ENCODE measurements around the gene L1CAM.

Gene L1CAM

GRCh38 chrX:153924149-153924861 is 38.3 kb upstream of the L1CAM start:
- DNase-seq = no peak

GRCh38 chrX:153922932-153923857 is 37.2 kb upstream of the L1CAM start:
- peak; percentile 10 for DNase-seq

GRCh38 chrX:153921511-153922446 is 35.8 kb upstream of the L1CAM start:
- no peak for DNase-seq

GRCh38 chrX:153921070-153921469 is 35.1 kb upstream of the L1CAM start:
- no peak for DNase-seq

- no peak for DNase-seq
These were observed 34.6 kb upstream of the L1CAM start for GRCh38 chrX:153920546-153920945.

- DNase-seq = no peak
These were observed 33.3 kb upstream of the L1CAM start for GRCh38 chrX:153919281-153919680.

- DNase-seq = no peak
These were observed 31.9 kb upstream of the L1CAM start for GRCh38 chrX:153917869-153918268.

- no peak for DNase-seq
These were observed 27.7 kb upstream of the L1CAM start for GRCh38 chrX:153913701-153914100.

- no peak for DNase-seq
These were observed 27.2 kb upstream of the L1CAM start for GRCh38 chrX:153913211-153913610.

- no peak for DNase-seq
These were observed 25.8 kb upstream of the L1CAM start for GRCh38 chrX:153911798-153912197.

- no peak for DNase-seq
These were observed 24.5 kb upstream of the L1CAM start for GRCh38 chrX:153910446-153910845.

- no peak for DNase-seq
These were observed 24.0 kb upstream of the L1CAM start for GRCh38 chrX:153909980-153910360.

GRCh38 chrX:153909024-153909979 is 23.3 kb upstream of the L1CAM start:
- no peak for DNase-seq

- DNase-seq = no peak
These were observed 22.4 kb upstream of the L1CAM start for GRCh38 chrX:153908219-153908860.

- DNase-seq = no peak
These were observed 21.5 kb upstream of the L1CAM start for GRCh38 chrX:153907456-153907855.

GRCh38 chrX:153906126-153906917 is 20.3 kb upstream of the L1CAM start:
- no peak for DNase-seq

GRCh38 chrX:153905481-153906095 is 19.6 kb upstream of the L1CAM start:
- DNase-seq = no peak

- no peak for DNase-seq
These were observed 18.3 kb upstream of the L1CAM start, which contains the start of gene AVPR2 for GRCh38 chrX:153903991-153904957. TSS of gene AVPR2 (plus strand) at chrX:153904673. CDS start at chrX:153905146, 473 bp downstream.

Data from amniotic stem cell (primary cell).